ENCODE results near the gene P4HB.

P4HB gene

GRCh38 chr17:81905993-81906392 lies 45.7 kb upstream of the P4HB start:
- Histone ChIP-seq H3K9me3 (no peaks in the 10 kb centered on the region), H3K4me3 (ENCODE audit: low read depth, low read length) (no peak overlapping the region), H3K27me3 (no peaks in the 10 kb centered on the region), H3K4me1 (peaks cover 7% of the 10 kb centered on the region), H3K36me3 (no peaks in the 10 kb centered on the region; the same call in 1 of the 2 replicates)
- TF ChIP-seq CTCF (IDR thresholded peaks at IDR 0.05; ENCODE audit: low read depth, low read length), result no peak
- DNase-seq, result no peak

- Histone ChIP-seq H3K4me1 (peaks cover 7% of the 10 kb centered on the region), H3K4me3 (ENCODE audit: low read depth, low read length) (no peak overlapping the region), H3K9me3 (no peaks in the 10 kb centered on the region), H3K36me3 (no peaks in the 10 kb centered on the region; the same call in 1 of the 2 replicates), H3K27me3 (no peaks in the 10 kb centered on the region)
- no peak for DNase-seq
- no peak for TF ChIP-seq CTCF (IDR thresholded peaks at IDR 0.05; ENCODE audit: low read depth, low read length)
Observed at GRCh38 chr17:81905424-81905875, 45.1 kb upstream of the P4HB start.

DNA sequence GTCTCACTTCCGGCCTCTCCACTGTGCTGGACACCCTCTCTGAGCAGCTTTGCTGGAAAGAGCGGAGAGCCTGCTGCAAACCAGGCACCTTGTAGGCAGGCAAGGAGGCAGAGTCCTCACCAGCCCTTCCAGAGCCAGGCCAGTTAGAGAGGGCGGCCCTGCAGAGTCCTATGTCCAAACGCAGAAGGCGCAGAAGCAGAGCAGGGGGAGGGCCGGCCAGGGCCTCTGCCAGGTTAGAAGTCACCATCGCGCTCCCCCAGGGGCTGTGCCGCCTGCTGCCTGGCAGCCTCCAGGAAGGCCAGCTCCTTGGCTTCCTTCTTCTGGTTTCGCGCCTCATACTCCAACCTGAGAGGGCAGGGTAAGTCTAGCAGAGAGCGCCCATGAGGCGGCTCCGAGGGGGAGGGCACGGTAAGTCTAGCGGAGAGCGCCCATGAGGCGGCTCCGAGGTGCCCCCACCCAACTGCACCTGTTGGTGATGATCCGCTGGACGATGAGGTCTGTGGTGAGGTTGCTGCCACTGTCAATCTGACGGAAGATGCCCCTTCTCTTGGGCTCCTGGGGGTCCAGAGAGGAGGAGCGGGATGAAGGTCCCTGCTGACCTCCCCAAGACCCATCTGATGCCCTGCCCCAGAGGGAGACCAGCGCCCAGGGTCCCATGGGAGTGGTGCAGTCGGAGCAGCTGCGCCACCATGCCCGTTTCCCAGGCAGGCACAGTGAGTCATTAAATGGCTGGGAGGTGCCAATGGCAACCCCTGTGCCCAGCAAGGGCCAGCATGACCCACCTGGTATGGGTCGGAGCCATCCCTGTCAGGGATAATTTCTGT lies 44.5 kb upstream of the P4HB start:
- H3K9me3 ChIP-seq, result no peaks in the 10 kb centered on the region
- peaks cover 7% of the 10 kb centered on the region for H3K4me1 ChIP-seq
- no peak overlapping the region for H3K4me3 ChIP-seq (ENCODE audit: low read depth, low read length)
- H3K36me3 ChIP-seq, result peaks cover 2% of the 10 kb centered on the region; the same call in 1 of the 2 replicates
- H3K27me3 ChIP-seq, result no peaks in the 10 kb centered on the region
- DNase-seq, result no peak
- TF ChIP-seq CTCF (IDR thresholded peaks at IDR 0.05; ENCODE audit: low read depth, low read length), result no peak

DNA sequence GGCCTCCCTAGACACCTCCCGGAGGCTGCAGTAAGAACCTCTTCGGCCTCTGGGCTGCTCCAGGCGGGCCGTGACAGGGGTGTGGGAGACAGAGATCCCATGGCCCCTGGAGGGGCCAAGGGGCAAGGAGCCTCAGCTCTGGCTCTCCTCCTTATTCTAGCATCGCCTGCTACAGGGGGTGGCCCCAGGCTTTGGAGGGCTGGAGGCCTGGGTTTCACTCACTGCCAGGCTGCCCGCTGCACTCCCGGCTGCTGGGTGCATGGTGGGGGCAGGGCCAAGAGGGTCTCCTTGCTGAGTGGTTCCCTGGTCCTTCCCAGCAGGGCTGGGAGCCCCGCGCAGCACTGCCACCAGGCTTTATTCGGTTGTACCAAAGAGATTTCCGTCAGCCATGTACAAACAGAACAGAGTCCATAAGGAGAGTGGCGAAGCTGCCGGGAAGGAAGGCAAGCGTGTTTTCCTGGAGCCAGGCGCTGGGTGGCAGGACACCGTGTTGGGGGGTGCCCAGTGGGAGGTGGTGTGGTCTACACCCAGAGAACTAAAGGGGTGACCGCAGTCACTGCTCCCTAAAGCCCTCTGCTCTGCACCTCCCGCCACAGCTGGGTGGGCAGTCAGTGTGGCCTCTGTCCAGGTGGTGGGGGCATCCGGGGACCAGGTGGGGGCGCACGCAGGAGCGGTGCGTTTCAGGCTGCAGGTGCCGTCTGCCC lies 43.7 kb upstream of the P4HB start:
- Histone ChIP-seq H3K36me3 (peaks cover 3% of the 10 kb centered on the region), H3K4me3 (ENCODE audit: low read depth, low read length) (no peak overlapping the region), H3K9me3 (no peaks in the 10 kb centered on the region), H3K4me1 (peaks cover 7% of the 10 kb centered on the region), H3K27me3 (no peaks in the 10 kb centered on the region)
- DNase-seq, result no peak
- TF ChIP-seq CTCF (IDR thresholded peaks at IDR 0.05; ENCODE audit: low read depth, low read length), result no peak

- H3K9me3 ChIP-seq, result no peaks in the 10 kb centered on the region
- peaks cover 11% of the 10 kb centered on the region for H3K4me1 ChIP-seq
- no peak for DNase-seq
- peaks cover 7% of the 10 kb centered on the region for H3K36me3 ChIP-seq
- no peak for TF ChIP-seq CTCF (IDR thresholded peaks at IDR 0.05; ENCODE audit: low read depth, low read length)
- H3K4me3 ChIP-seq (ENCODE audit: low read depth, low read length), result no peak overlapping the region
- H3K27me3 ChIP-seq, result no peaks in the 10 kb centered on the region
Observed at GRCh38 chr17:81903415-81903831, 43.1 kb upstream of the P4HB start.

Measured in BE2C (cell line).